ENCODE measurements around the gene ABHD11. TPM values are rescaled to one million over a fixed set of nuclear protein-coding genes. Genes with fewer than 3 reads are reported as not detected.
A peak's percentile ranks its signal among the peaks of the same experiment; 100 is the strongest.

ABHD11 gene
- total RNA-seq, 1 experiment from 2014 or later: 25.7 TPM

- Histone ChIP-seq H3K27me3 (ENCODE audit: control insufficient read depth, insufficient read depth, low read length) (no peaks in the 10 kb centered on the region), H3K4me3 (ENCODE audit: insufficient read depth, low read depth, low read length) (peak overlapping the region; percentile 23; the same call in 1 of the 2 replicates), H3K36me3 (replicated peaks; ENCODE audit: control insufficient read depth, insufficient read depth, low read length) (peaks cover 3% of the 10 kb centered on the region)
- peak; percentile 99 for DNase-seq
These were observed 34.6 kb downstream of the ABHD11 start for GRCh38 chr7:73703757-73704639.

DNA sequence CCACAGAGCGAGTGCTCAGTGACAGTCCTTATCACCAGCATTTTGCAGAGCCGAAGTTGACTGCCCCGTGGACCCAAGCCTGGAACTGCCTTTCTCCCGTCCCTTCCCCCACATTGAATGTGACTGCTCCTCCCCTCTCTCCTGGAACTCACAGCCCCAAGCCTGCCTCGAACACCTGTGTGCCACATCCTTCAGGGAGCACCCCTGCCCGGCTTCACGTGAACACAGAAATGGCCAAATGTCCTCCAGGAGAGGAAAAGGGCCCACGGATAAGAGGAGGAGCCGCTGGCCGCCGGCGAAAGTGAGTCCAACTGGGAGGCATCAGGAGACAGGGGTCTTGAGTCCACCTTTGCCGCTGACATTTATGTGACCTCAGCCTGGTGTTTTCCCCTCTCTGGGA lies 35.4 kb downstream of the ABHD11 start:
- H3K27me3 ChIP-seq (ENCODE audit: control insufficient read depth, insufficient read depth, low read length): no peaks in the 10 kb centered on the region
- peaks cover 4% of the 10 kb centered on the region for H3K36me3 ChIP-seq (replicated peaks; ENCODE audit: control insufficient read depth, insufficient read depth, low read length)
- DNase-seq: peak; percentile 72
- peak overlapping the region; percentile 23; the same call in 1 of the 2 replicates for H3K4me3 ChIP-seq (ENCODE audit: insufficient read depth, low read depth, low read length)

- H3K36me3 ChIP-seq (replicated peaks; ENCODE audit: control insufficient read depth, insufficient read depth, low read length): peaks cover 4% of the 10 kb centered on the region
- no peaks in the 10 kb centered on the region for H3K27me3 ChIP-seq (ENCODE audit: control insufficient read depth, insufficient read depth, low read length)
- no peak overlapping the region for H3K4me3 ChIP-seq (ENCODE audit: insufficient read depth, low read depth, low read length)
- peak; percentile 59 for DNase-seq
These were observed 35.9 kb downstream of the ABHD11 start for GRCh38 chr7:73702665-73703064.

DNA sequence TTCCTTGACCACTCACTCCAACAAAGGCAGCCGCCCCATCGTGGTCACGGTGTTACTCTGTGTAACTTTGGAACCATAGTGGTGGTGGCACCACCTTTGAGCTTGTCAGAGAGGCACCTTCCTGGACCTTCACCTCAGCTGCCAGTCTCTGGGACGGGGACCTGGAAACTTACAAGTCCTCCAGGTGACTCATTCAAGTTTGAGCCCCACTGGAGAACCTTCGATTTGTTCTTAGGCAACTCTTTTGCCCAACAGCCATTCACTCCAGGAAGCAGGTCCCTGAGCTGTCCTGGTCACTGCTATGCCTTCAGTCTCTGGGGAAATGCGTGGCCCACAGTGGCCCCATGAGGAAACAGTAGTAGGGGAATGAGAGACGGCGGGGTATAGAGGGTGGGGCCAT lies 36.4 kb downstream of the ABHD11 start:
- H3K27me3 ChIP-seq (ENCODE audit: control insufficient read depth, insufficient read depth, low read length): no peaks in the 10 kb centered on the region
- DNase-seq: no peak
- H3K4me3 ChIP-seq (ENCODE audit: insufficient read depth, low read depth, low read length): no peak overlapping the region
- H3K36me3 ChIP-seq (replicated peaks; ENCODE audit: control insufficient read depth, insufficient read depth, low read length): peaks cover 4% of the 10 kb centered on the region

DNA sequence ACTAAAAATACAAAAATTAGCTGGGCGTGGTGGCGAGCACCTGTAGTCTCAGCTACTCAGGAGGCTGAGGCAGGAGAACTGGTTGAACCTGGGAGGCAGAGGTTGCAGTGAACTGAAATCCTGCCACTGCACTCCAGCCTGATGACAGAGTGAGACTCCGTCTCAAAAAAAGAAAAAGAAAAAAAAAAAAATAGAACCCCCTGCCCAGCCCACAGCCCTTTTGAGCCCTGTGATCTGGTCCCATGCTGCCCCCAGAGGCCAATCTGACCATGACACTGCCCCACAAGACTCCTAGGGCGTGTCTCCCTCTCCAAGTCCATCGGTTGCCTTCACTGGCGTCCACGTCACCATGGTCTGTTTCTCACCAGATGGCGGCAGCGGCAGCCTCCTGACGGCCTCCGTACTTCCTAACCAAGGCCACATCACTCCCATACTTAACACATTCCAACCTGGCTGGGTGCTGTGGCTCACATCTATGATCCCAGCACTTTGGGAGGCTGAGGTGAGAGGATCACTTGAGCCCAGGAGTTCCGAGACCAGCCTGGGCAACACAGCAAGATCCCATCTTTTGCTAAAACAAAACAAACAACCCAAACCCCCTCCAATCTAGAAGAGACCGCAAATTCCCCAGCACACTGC lies 37.1 kb downstream of the ABHD11 start:
- DNase-seq: peak; percentile 95
- no peak overlapping the region for H3K4me3 ChIP-seq (ENCODE audit: insufficient read depth, low read depth, low read length)
- H3K27me3 ChIP-seq (ENCODE audit: control insufficient read depth, insufficient read depth, low read length): no peaks in the 10 kb centered on the region
- peaks cover 9% of the 10 kb centered on the region for H3K36me3 ChIP-seq (replicated peaks; ENCODE audit: control insufficient read depth, insufficient read depth, low read length)

GRCh38 chr7:73700581-73701134 lies 37.9 kb downstream of the ABHD11 start:
- peaks cover 14% of the 10 kb centered on the region for H3K36me3 ChIP-seq (replicated peaks; ENCODE audit: control insufficient read depth, insufficient read depth, low read length)
- DNase-seq: peak; percentile 57
- no peaks in the 10 kb centered on the region for H3K27me3 ChIP-seq (ENCODE audit: control insufficient read depth, insufficient read depth, low read length)
- no peak overlapping the region for H3K4me3 ChIP-seq (ENCODE audit: insufficient read depth, low read depth, low read length)

GRCh38 chr7:73700069-73700423 lies 38.6 kb downstream of the ABHD11 start:
- Histone ChIP-seq H3K4me3 (ENCODE audit: insufficient read depth, low read depth, low read length) (no peak overlapping the region), H3K36me3 (replicated peaks; ENCODE audit: control insufficient read depth, insufficient read depth, low read length) (peaks cover 16% of the 10 kb centered on the region), H3K27me3 (ENCODE audit: control insufficient read depth, insufficient read depth, low read length) (no peaks in the 10 kb centered on the region)
- DNase-seq: peak; percentile 60

GRCh38 chr7:73699370-73700068 lies 39.1 kb downstream of the ABHD11 start:
- H3K36me3 ChIP-seq (replicated peaks; ENCODE audit: control insufficient read depth, insufficient read depth, low read length): peaks cover 16% of the 10 kb centered on the region
- H3K27me3 ChIP-seq (ENCODE audit: control insufficient read depth, insufficient read depth, low read length): no peaks in the 10 kb centered on the region
- H3K4me3 ChIP-seq (ENCODE audit: insufficient read depth, low read depth, low read length): no peak overlapping the region
- DNase-seq: peak; percentile 75

DNA sequence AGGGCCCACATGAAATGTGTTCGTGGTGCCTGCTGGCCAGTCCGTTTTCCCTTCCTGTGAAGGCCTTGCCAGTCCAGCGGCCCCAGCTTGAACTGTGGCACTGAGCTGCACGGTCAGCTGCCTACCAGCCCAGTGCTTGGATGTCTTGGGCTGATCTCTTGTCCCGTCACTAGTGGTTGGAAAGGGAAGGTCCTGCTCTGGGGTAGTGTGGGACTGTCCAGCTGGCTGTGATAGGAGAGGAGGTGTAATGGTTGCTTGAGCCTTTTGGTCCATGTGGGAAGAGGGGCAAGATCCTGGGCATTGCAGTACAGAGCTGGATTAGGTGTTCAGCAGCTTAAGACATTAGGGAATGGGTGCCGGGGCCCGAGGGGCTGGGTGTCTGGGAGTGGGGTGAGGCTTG lies 40.2 kb downstream of the ABHD11 start:
- DNase-seq: no peak
- H3K36me3 ChIP-seq (replicated peaks; ENCODE audit: control insufficient read depth, insufficient read depth, low read length): peaks cover 24% of the 10 kb centered on the region
- no peaks in the 10 kb centered on the region for H3K27me3 ChIP-seq (ENCODE audit: control insufficient read depth, insufficient read depth, low read length)
- H3K4me3 ChIP-seq (ENCODE audit: insufficient read depth, low read depth, low read length): no peak overlapping the region

DNA sequence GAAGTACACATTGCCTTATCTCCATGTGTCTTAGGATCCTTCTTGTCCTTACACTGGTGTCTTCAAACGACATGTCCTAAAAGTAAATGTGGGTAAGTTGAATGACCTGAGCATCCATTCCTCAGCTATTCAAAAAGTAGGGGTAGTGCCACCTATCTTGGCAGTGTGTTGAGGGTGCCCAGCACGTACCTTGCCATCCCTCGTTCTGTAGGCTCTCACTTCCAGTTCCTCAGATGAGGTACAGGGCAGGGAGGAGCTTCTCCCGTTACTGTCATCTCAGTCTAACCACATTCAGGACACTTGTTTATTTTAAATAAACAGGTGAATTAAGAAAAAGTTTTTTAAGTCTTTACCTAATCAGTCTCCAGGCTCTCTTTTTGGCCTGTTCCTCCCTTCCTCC lies 42.2 kb downstream of the ABHD11 start:
- Histone ChIP-seq H3K4me3 (ENCODE audit: insufficient read depth, low read depth, low read length) (no peak overlapping the region), H3K27me3 (ENCODE audit: control insufficient read depth, insufficient read depth, low read length) (no peaks in the 10 kb centered on the region), H3K36me3 (replicated peaks; ENCODE audit: control insufficient read depth, insufficient read depth, low read length) (peaks cover 36% of the 10 kb centered on the region)
- no peak for DNase-seq

DNA sequence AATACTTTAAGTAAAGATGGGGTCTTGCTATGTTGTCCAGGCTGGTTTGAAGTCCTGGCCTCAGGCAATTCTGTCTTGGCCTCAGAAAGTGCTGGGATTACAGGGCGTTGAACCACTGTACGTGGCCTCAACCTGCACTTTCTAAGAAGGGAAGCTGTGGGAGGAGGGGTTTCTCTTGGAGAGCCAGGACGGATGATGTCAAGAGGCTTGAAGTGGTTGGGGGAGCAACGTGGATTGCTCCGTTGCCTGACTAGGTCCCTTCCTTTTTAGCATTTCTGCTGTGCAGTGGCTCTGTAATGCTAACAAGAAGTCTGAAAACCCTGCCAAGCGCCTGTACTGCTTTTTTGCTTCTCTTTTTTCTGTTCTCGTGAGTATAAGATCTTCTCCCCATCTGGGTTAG lies 48.0 kb downstream of the ABHD11 start:
- H3K27me3 ChIP-seq (ENCODE audit: control insufficient read depth, insufficient read depth, low read length): no peaks in the 10 kb centered on the region
- no peak for DNase-seq
- peaks cover 39% of the 10 kb centered on the region for H3K36me3 ChIP-seq (replicated peaks; ENCODE audit: control insufficient read depth, insufficient read depth, low read length)
- no peak overlapping the region for H3K4me3 ChIP-seq (ENCODE audit: insufficient read depth, low read depth, low read length)

- Histone ChIP-seq H3K4me3 (ENCODE audit: insufficient read depth, low read depth, low read length) (no peak overlapping the region), H3K27me3 (ENCODE audit: control insufficient read depth, insufficient read depth, low read length) (no peaks in the 10 kb centered on the region), H3K36me3 (replicated peaks; ENCODE audit: control insufficient read depth, insufficient read depth, low read length) (peaks cover 29% of the 10 kb centered on the region)
- no peak for DNase-seq
These were observed 50.3 kb downstream of the ABHD11 start for GRCh38 chr7:73688288-73688687.
